ENCODE data around the gene CPNE2. TPM values are rescaled to one million over a fixed set of nuclear protein-coding genes. Genes with fewer than 3 reads are reported as not detected.

CPNE2 gene
- polyA plus RNA-seq, 2 of the 4 experiments (the other 2 are of a cell fraction), result 36.7 TPM

DNA sequence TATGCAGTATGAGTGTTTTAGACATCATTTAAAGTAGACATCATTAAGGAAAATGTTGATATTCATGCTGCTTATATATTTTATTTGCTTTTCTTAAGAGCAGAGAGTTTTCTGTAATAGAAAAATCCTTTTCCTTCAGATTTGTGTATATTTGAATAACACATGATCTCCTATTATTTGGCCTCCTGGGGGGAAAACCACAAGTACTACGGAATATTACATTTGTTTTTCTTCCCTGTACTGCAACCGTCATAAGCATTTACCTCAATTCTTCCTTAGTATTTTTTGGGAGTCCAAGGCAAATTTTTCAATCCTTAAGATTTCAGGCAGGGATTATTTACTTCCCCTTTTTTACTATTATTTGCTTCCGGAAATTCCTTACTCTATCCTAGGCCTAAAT lies 99.8 kb downstream of the CPNE2 start (continued):
- TF ChIP-seq, protein P1, sequence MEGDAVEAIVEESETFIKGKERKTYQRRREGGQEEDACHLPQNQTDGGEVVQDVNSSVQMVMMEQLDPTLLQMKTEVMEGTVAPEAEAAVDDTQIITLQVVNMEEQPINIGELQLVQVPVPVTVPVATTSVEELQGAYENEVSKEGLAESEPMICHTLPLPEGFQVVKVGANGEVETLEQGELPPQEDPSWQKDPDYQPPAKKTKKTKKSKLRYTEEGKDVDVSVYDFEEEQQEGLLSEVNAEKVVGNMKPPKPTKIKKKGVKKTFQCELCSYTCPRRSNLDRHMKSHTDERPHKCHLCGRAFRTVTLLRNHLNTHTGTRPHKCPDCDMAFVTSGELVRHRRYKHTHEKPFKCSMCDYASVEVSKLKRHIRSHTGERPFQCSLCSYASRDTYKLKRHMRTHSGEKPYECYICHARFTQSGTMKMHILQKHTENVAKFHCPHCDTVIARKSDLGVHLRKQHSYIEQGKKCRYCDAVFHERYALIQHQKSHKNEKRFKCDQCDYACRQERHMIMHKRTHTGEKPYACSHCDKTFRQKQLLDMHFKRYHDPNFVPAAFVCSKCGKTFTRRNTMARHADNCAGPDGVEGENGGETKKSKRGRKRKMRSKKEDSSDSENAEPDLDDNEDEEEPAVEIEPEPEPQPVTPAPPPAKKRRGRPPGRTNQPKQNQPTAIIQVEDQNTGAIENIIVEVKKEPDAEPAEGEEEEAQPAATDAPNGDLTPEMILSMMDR (IDR thresholded peaks at IDR 0.05), result no peak
- TF ChIP-seq ESRRA (IDR thresholded peaks at IDR 0.05; ENCODE audit: borderline replicate concordance, low read length), result no peak

DNA sequence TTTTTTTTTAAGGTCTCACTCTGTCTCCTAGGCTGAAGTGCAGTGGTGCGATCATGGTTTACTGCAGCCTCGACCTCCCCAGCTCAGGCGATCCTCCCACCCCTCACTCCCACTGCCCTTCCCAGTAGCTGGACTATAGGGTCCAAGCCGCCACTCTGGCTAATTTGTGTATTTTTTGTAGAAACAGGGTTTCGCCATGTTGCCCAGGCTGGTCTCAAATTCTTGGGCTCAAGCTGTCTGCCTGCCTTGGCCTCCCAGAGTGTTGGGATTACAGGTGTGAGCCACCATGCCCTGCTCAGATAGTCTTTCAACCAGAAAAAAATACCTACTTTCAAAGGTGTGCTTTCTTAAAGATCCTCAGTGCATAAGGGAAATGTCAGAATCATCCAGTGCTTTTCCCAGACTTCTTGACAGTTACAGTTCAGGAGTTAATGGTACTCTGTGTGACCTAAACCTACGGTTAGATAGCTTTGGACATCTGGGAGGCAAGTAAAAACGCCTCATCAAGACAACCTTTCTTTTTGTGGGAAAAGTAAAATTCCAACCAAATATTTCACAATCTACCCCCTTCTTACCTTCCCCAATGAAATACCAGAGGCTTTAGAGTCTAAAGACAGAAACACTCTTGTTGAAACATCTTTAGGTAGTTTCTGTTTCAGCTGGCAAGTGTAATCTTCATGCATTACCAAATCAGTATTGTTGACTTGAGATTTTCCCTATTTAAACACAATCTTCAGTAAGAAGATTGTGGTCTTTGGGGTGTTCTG lies 100.5 kb downstream of the CPNE2 start:
- POLR2A ChIA-PET, result no interaction called here
- CTCF ChIA-PET, result interaction anchor here (1.7 kb wide), 1 partner anchor 224 kb away, joined by 5 read pairs; no protein-coding TSS in a partner anchor
- FAIRE-seq, result peak; percentile 82

DNA sequence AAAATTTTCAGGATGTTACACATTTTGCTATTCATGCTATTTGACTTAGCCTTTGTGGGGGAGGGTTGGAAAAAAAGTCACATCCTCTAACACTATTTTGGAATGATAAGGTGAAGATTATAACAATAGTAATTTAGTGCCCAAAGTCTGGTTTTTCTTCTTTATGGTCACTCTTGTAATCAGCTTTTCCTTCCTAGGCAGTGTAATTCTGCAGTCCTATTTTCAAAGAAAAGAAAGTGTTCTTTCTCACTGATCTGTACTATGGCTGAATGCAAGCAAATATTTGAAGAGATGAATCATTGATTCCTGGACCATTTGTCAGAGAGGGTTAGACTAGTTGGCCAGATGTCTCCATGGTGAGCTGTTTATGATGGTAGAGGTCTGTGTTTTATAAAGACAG lies 102.1 kb downstream of the CPNE2 start:
- peaks cover 72% of the 10 kb centered on the region for H3K4me1 ChIP-seq
- ChIA-PET CTCF (interaction anchor here (0.6 to 0.7 kb wide), 2 partner anchors 266 to 290 kb away, joined by 3 to 5 read pairs; no protein-coding TSS in a partner anchor), POLR2A (interaction anchor here (1.5 kb wide), 1 partner anchor 9 kb away, joined by 13 read pairs; the partner anchor contains the start of genes PSME3IP1 and RSPRY1)
- DNase-seq (ENCODE audit: low read depth in 1 of 2, low spot score in 1 of 2), result peak; percentile 87 to 90
- H3K4me2 ChIP-seq, result peak overlapping the region; percentile 79
- peak overlapping the region; percentile 86 to 90 for H3K27ac ChIP-seq
- TF ChIP-seq ZSCAN20 (CRISPR knock-in tag; IDR thresholded peaks at IDR 0.05) (no peak), HOXA7 (CRISPR knock-in tag; IDR thresholded peaks at IDR 0.05) (no peak), GATA3 (IDR thresholded peaks at IDR 0.05; ENCODE audit: borderline replicate concordance) (peak; percentile 64; the same call in 1 of the 2 replicates), CEBPB (IDR thresholded peaks at IDR 0.05) (peak in 1 of 2 experiments; percentile 45; a peak in 1 of 4 replicates), EHMT2 (IDR thresholded peaks at IDR 0.05; ENCODE audit: low read depth) (no peak), JUN (IDR thresholded peaks at IDR 0.05) (peak; percentile 47 to 57; a peak in 2 of 5 replicates), RAD21 (conservative IDR thresholded peaks at IDR 0.05 in 1 of 2, IDR thresholded peaks at IDR 0.05 in 1 of 2) (peak in 1 of 2 experiments; percentile 10; a peak in 1 of 5 replicates), FOSL2 (IDR thresholded peaks at IDR 0.05) (peak; percentile 94), FOSL2 (CRISPR knock-in tag; IDR thresholded peaks at IDR 0.05) (peak; percentile 98), EP300 (IDR thresholded peaks at IDR 0.05) (peak in 1 of 2 experiments; percentile 18; a peak in 2 of 5 replicates), JUNB (IDR thresholded peaks at IDR 0.05) (peak; percentile 89)
- TF ChIP-seq, protein P2, sequence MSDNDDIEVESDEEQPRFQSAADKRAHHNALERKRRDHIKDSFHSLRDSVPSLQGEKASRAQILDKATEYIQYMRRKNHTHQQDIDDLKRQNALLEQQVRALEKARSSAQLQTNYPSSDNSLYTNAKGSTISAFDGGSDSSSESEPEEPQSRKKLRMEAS (IDR thresholded peaks at IDR 0.05), result peak; percentile 45; the same call in 1 of the 2 replicates
- FAIRE-seq, result peak; percentile 99
- peak; percentile 90 to 98 for ATAC-seq
- H3K4me3 ChIP-seq, result no peak overlapping the region
- no peaks in the 10 kb centered on the region for H3K9me3 ChIP-seq

More for the DNA sequence above, 100.5 kb downstream of the CPNE2 start:
- WGBS (ENCODE audit: missing lambda C conversion rate), result 65% methylated on average over 7 of the region's 7 CpGs
- Histone ChIP-seq H3K4me2 (peak overlapping the region; percentile 79), H3K27ac (peak overlapping the region; percentile 86 to 90), H3K9me3 (no peaks in the 10 kb centered on the region), H3K4me1 (peaks cover 77% of the 10 kb centered on the region), H3K4me3 (no peak overlapping the region; the same call in 2 of the 3 replicates)
- no peak for ATAC-seq
- DNase-seq (ENCODE audit: low read depth in 1 of 2, low spot score in 1 of 2), result no peak
- TF ChIP-seq FOXS1 (CRISPR knock-in tag; IDR thresholded peaks at IDR 0.05) (no peak), CEBPB (IDR thresholded peaks at IDR 0.05) (peak; percentile 38 to 62; a peak in 3 of 4 replicates), HDAC2 (IDR thresholded peaks at IDR 0.05) (no peak), NPAS2 (CRISPR knock-in tag; IDR thresholded peaks at IDR 0.05; ENCODE audit: borderline replicate concordance) (no peak), ZSCAN20 (CRISPR knock-in tag; IDR thresholded peaks at IDR 0.05) (no peak)

DNA sequence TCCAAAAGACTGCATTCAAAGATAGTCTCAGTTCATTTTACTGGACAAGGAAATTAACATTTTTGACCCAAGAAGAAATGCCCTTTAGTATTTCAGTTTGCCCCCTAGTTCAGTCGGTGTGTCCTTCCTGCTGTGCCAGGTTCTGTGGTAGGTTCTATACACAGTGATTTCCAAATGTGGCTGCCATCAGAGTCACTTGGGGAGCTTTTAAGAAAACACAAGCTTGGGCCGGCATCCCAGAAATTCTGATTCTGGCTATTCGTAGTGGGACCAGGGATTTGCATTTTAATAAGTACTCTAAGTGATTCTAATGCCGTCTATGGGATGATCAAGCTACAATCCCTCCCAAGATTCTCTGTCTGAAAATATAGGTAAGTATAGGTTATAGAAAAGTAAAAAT lies 103.9 kb downstream of the CPNE2 start:
- FAIRE-seq, result no peak

More for the DNA sequence above, 103.9 kb downstream of the CPNE2 start:
- DNase-seq (ENCODE audit: low read depth in 1 of 2, low spot score in 1 of 2), result no peak
- Histone ChIP-seq H3K9me3 (no peaks in the 10 kb centered on the region), H3K4me3 (no peak overlapping the region), H3K4me2 (no peak overlapping the region), H3K27ac (peak overlapping the region; percentile 19 to 90; a peak in 5 of 6 replicates), H3K4me1 (peaks cover 56% of the 10 kb centered on the region)
- TF ChIP-seq, protein P3, sequence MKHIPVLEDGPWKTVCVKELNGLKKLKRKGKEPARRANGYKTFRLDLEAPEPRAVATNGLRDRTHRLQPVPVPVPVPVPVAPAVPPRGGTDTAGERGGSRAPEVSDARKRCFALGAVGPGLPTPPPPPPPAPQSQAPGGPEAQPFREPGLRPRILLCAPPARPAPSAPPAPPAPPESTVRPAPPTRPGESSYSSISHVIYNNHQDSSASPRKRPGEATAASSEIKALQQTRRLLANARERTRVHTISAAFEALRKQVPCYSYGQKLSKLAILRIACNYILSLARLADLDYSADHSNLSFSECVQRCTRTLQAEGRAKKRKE (CRISPR knock-in tag; IDR thresholded peaks at IDR 0.05; ENCODE audit: low read depth), result no peak
- TF ChIP-seq, protein P4, sequence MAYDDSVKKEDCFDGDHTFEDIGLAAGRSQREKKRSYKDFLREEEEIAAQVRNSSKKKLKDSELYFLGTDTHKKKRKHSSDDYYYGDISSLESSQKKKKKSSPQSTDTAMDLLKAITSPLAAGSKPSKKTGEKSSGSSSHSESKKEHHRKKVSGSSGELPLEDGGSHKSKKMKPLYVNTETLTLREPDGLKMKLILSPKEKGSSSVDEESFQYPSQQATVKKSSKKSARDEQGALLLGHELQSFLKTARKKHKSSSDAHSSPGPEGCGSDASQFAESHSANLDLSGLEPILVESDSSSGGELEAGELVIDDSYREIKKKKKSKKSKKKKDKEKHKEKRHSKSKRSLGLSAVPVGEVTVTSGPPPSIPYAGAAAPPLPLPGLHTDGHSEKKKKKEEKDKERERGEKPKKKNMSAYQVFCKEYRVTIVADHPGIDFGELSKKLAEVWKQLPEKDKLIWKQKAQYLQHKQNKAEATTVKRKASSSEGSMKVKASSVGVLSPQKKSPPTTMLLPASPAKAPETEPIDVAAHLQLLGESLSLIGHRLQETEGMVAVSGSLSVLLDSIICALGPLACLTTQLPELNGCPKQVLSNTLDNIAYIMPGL (CRISPR knock-in tag; IDR thresholded peaks at IDR 0.05; ENCODE audit: borderline replicate concordance), result no peak
- TF ChIP-seq RFX5 (IDR thresholded peaks at IDR 0.05), result no peak
- TF ChIP-seq JUN (IDR thresholded peaks at IDR 0.05), result no peak
- TF ChIP-seq, protein P2 (IDR thresholded peaks at IDR 0.05), result no peak
- TF ChIP-seq ZC3H11A (IDR thresholded peaks at IDR 0.05), result no peak
- TF ChIP-seq FOSB (CRISPR knock-in tag; IDR thresholded peaks at IDR 0.05), result no peak
- TF ChIP-seq RCOR1 (IDR thresholded peaks at IDR 0.05; ENCODE audit: low read depth, low read length), result no peak
- no peak for TF ChIP-seq HDAC2 (IDR thresholded peaks at IDR 0.05)
- TF ChIP-seq MAFK (IDR thresholded peaks at IDR 0.05; ENCODE audit: partially characterized antibody), result no peak
- TF ChIP-seq MAZ (IDR thresholded peaks at IDR 0.05; ENCODE audit: borderline replicate concordance, low read depth, low read length), result no peak
- POLR2A ChIA-PET, result interaction anchor here (0.6 to 0.7 kb wide), 3 partner anchors 10 to 299 kb away, joined by 3 to 4 read pairs (median 3); partner anchors contain the start of genes PSME3IP1 and RSPRY1
- ATAC-seq, result no peak
- WGBS (ENCODE audit: missing lambda C conversion rate), result 86% methylated on average over 4 of the region's 4 CpGs
- CTCF ChIA-PET, result interaction anchor here (1.2 to 2.1 kb wide), 2 partner anchors 23 to 27 kb away, joined by 3 to 7 read pairs; no protein-coding TSS in a partner anchor

Data from A549 (cell line).